ENCODE data around the gene PRR15. TPM values are rescaled to one million over a fixed set of nuclear protein-coding genes. Genes with fewer than 3 reads are reported as not detected.

PRR15 gene, protein sequence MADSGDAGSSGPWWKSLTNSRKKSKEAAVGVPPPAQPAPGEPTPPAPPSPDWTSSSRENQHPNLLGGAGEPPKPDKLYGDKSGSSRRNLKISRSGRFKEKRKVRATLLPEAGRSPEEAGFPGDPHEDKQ
- total RNA-seq: 10.8 TPM

GRCh38 chr7:29563590-29564495, at the start of gene PRR15:
PRR15 (plus strand) TSS chr7:29563835; CDS start chr7:29566330, 2,495 bp downstream.

Other genes with a start within 250 kb of the PRR15 start
- gene WIPF3, start 242.7 kb downstream of the PRR15 start, total RNA-seq: 1.5 TPM

Measured in metanephros (tissue), 1 donor.